MM.1S (cell line): ENCODE results near the gene KRTAP10-5.
A peak's percentile ranks its signal among the peaks of the same experiment; 100 is the strongest.

Source experiments
- DNase-seq: peaks from one replicate; pipeline ENCODE4 v3.0.0-alpha.2; 2015
- H2AFZ ChIP-seq: fragments of 300-600 bp; sonication (generic); 2 replicates; pipeline ENCODE4 v1.6.0; 2016; ENCODE audit warnings: antibody characterized with exemption, low read length
- H3F3A ChIP-seq: fragments of 300-600 bp; sonication (generic); 2 replicates; pipeline ENCODE4 v1.6.1; 2016; ENCODE audit warnings: mild to moderate bottlenecking, antibody characterized with exemption, low read length, moderate library complexity, mixed read lengths; ENCODE audit not compliant: insufficient read depth
- H3K27ac ChIP-seq: fragments of 300-600 bp; sonication (generic); 2 replicates; pipeline ENCODE4 v1.5.1; 2016; ENCODE audit warnings: mild to moderate bottlenecking, low read length
- H3K27me3 ChIP-seq: fragments of 300-600 bp; sonication (generic); replicated peaks from 2 replicates; pipeline ENCODE4 v1.6.0; 2016; ENCODE audit warnings: low read length; ENCODE audit not compliant: insufficient read depth
- H3K36me3 ChIP-seq: fragments of 300-600 bp; sonication (generic); replicated peaks from 2 replicates; pipeline ENCODE4 v1.6.1; 2016; ENCODE audit warnings: mild to moderate bottlenecking, low read length, mixed read lengths; ENCODE audit not compliant: insufficient read depth
- H3K4me1 ChIP-seq: fragments of 300-600 bp; sonication (generic); 2 replicates; pipeline ENCODE4 v1.6.1; 2016; ENCODE audit warnings: low read length, mixed read lengths
- H3K4me2 ChIP-seq: fragments of 300-600 bp; sonication (generic); 2 replicates; pipeline ENCODE4 v1.6.0; 2016; ENCODE audit warnings: low read depth, low read length
- H3K4me3 ChIP-seq: fragments of 300-600 bp; sonication (generic); 2 replicates; pipeline ENCODE4 v1.5.1; 2016; ENCODE audit warnings: low read length, mixed read lengths
- H3K79me2 ChIP-seq: fragments of 300-600 bp; sonication (generic); 2 replicates; pipeline ENCODE4 v1.6.1; 2016; ENCODE audit warnings: mixed run types, low read length, mixed read lengths
- H3K9ac ChIP-seq: fragments of 300-600 bp; sonication (generic); 2 replicates; pipeline ENCODE4 v1.6.1; 2016; ENCODE audit warnings: low read length, mixed read lengths
- H3K9me2 ChIP-seq: fragments of 300-600 bp; sonication (generic); replicated peaks from 2 replicates; pipeline ENCODE4 v1.6.1; 2016; ENCODE audit warnings: mild to moderate bottlenecking, low read length, mixed read lengths; ENCODE audit not compliant: insufficient read depth
- H3K9me3 ChIP-seq: fragments of 300-600 bp; sonication (generic); replicated peaks from 2 replicates; pipeline ENCODE4 v1.6.1; 2016; ENCODE audit warnings: mild to moderate bottlenecking, low read length, mixed read lengths; ENCODE audit not compliant: insufficient read depth
- H4K20me1 ChIP-seq: fragments of 300-600 bp; sonication (generic); 2 replicates; pipeline ENCODE4 v1.6.1; 2016; ENCODE audit warnings: mild to moderate bottlenecking, low read length, moderate library complexity, mixed read lengths; ENCODE audit not compliant: insufficient read depth
- CTCF ChIP-seq: fragments of 300-600 bp; sonication (generic); IDR thresholded peaks from 2 replicates; pipeline ENCODE4 v1.5.1; 2016; ENCODE audit warnings: antibody characterized with exemption, low read length, mixed read lengths
- EZH2 ChIP-seq: fragments of 300-600 bp; sonication (generic); optimal IDR thresholded peaks from 2 replicates; pipeline ENCODE3; 2017; ENCODE audit warnings: low read depth, mild to moderate bottlenecking, antibody characterized with exemption, low read length, mixed read lengths
- EZH2phosphoT487 ChIP-seq: fragments of 300-600 bp; sonication (generic); IDR thresholded peaks from 2 replicates; pipeline ENCODE4 v1.6.1; 2018; ENCODE audit warnings: antibody characterized with exemption, low read length

Gene KRTAP10-5

GRCh38 chr21:44556879-44557278 lies 23.5 kb downstream of the KRTAP10-5 start:
- Histone ChIP-seq H3K9me2 (no peaks in the 10 kb centered on the region), H3K9me3 (no peaks in the 10 kb centered on the region), H2AFZ (no peak overlapping the region), H4K20me1 (no peaks in the 10 kb centered on the region), H3K36me3 (no peaks in the 10 kb centered on the region), H3K4me3 (no peak overlapping the region), H3K79me2 (no peaks in the 10 kb centered on the region), H3K27me3 (peaks cover 93% of the 10 kb centered on the region), H3K4me2 (no peak overlapping the region), H3K27ac (no peak overlapping the region), H3K4me1 (no peaks in the 10 kb centered on the region), H3K9ac (no peak overlapping the region), H3F3A (no peaks in the 10 kb centered on the region)
- TF ChIP-seq EZH2 (peak; percentile 75), EZH2phosphoT487 (no peak), CTCF (no peak)
- DNase-seq = no peak

DNA sequence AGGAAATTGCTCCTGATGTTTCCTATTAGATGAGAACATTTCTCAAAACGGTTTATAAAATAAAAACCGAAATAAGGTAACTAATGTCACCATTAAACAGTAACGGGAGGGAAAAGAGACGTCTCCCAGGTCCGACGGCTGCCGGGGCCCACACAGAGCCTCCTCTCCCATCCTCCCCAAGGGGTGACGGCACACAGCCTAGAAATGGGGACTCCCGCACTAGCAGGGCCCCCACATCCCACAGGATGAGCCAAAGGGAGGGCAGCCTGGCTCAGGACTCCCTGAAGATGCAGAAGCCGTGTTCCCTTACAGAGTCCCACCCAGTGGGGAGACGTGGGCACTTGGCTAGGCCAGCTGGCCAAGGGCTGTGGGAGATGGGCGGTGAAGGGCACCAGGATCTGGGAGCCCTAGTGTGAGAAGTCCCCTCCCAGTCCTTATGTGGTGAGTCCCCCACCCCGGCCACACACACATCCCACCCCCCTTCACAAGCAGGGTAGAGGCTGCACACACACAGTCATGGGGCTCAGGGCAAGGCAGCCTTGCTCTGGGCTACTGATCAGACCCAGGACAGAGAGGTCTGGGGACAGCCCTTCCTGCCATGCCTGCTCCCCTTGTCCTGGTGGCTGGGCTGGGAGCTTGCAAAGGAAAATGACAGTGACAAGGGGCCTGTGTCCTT lies 25.1 kb downstream of the KRTAP10-5 start:
- peaks cover 98% of the 10 kb centered on the region for H3K27me3 ChIP-seq

GRCh38 chr21:44552681-44553080 lies 27.7 kb downstream of the KRTAP10-5 start:
- TF ChIP-seq EZH2 (peak; percentile 46), CTCF (no peak)
- Histone ChIP-seq H3K9ac (no peak overlapping the region), H3K9me2 (no peaks in the 10 kb centered on the region), H4K20me1 (no peaks in the 10 kb centered on the region), H3K27me3 (peaks cover 98% of the 10 kb centered on the region), H3K9me3 (no peaks in the 10 kb centered on the region), H3K4me1 (no peaks in the 10 kb centered on the region), H3K79me2 (no peaks in the 10 kb centered on the region), H3F3A (no peaks in the 10 kb centered on the region), H3K36me3 (no peaks in the 10 kb centered on the region), H3K4me3 (no peak overlapping the region), H2AFZ (no peak overlapping the region), H3K27ac (no peak overlapping the region), H3K4me2 (no peak overlapping the region)
- DNase-seq = no peak

More for the DNA sequence above, 25.1 kb downstream of the KRTAP10-5 start:
- no peak overlapping the region for H2AFZ ChIP-seq
- no peaks in the 10 kb centered on the region for H3K79me2 ChIP-seq
- H3K9ac ChIP-seq = no peak overlapping the region
- H3K27ac ChIP-seq = no peak overlapping the region
- no peaks in the 10 kb centered on the region for H3K9me2 ChIP-seq
- DNase-seq = no peak
- H3K36me3 ChIP-seq = no peaks in the 10 kb centered on the region
- H3K4me1 ChIP-seq = no peaks in the 10 kb centered on the region
- no peak overlapping the region for H3K4me3 ChIP-seq
- H3F3A ChIP-seq = no peaks in the 10 kb centered on the region
- TF ChIP-seq EZH2phosphoT487 (no peak), EZH2 (no peak), CTCF (no peak)
- no peaks in the 10 kb centered on the region for H3K9me3 ChIP-seq
- H3K4me2 ChIP-seq = no peak overlapping the region
- no peaks in the 10 kb centered on the region for H4K20me1 ChIP-seq
